ENCODE results near the gene PMS1.
A peak's percentile ranks its signal among the peaks of the same experiment; 100 is the strongest.

PMS1 gene

DNA sequence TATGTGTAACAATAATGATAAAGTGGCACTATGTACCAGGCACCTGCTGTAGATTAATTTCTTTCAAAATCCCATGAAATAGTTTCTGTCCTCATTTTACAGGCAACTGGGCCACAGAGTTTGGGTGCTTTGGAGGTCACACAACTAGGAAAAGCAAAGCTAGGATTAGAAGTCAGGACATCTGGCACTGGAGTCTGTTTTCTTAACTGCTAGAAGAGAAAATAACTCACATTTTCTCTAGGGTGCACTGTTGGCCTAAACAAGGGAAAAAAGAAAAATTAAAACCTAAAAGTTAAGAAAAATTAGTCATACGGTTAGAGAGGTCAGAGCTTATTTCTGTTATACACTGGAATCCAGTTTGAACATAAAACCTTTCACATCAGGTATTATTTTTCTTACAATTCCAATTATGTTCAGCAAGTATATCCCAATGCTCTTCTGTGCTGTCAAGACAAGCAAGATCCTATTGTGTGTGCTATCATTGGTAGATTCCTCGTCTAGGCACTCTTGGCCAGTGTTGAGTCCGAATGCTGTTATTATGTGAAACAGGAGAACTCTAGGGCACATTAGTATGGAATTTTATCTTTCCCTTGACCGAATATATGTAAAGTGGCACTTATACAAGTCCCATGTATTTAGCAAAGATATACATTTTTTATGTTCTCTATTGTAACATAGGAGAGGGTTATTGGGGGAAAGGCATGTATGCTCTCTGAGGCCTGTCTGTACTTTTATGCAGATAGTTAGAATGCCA, 20.2 kb upstream of the PMS1 start:
- H3K4me3 ChIP-seq (ENCODE audit: control insufficient read depth, low read depth, low read length) = no peak overlapping the region
- no peak for DNase-seq (ENCODE audit: low read depth)
- TF ChIP-seq, protein P1, sequence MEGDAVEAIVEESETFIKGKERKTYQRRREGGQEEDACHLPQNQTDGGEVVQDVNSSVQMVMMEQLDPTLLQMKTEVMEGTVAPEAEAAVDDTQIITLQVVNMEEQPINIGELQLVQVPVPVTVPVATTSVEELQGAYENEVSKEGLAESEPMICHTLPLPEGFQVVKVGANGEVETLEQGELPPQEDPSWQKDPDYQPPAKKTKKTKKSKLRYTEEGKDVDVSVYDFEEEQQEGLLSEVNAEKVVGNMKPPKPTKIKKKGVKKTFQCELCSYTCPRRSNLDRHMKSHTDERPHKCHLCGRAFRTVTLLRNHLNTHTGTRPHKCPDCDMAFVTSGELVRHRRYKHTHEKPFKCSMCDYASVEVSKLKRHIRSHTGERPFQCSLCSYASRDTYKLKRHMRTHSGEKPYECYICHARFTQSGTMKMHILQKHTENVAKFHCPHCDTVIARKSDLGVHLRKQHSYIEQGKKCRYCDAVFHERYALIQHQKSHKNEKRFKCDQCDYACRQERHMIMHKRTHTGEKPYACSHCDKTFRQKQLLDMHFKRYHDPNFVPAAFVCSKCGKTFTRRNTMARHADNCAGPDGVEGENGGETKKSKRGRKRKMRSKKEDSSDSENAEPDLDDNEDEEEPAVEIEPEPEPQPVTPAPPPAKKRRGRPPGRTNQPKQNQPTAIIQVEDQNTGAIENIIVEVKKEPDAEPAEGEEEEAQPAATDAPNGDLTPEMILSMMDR (IDR thresholded peaks at IDR 0.05; ENCODE audit: control insufficient read depth, insufficient read depth, low read depth, low read length, missing control alignments) = no peak

DNA sequence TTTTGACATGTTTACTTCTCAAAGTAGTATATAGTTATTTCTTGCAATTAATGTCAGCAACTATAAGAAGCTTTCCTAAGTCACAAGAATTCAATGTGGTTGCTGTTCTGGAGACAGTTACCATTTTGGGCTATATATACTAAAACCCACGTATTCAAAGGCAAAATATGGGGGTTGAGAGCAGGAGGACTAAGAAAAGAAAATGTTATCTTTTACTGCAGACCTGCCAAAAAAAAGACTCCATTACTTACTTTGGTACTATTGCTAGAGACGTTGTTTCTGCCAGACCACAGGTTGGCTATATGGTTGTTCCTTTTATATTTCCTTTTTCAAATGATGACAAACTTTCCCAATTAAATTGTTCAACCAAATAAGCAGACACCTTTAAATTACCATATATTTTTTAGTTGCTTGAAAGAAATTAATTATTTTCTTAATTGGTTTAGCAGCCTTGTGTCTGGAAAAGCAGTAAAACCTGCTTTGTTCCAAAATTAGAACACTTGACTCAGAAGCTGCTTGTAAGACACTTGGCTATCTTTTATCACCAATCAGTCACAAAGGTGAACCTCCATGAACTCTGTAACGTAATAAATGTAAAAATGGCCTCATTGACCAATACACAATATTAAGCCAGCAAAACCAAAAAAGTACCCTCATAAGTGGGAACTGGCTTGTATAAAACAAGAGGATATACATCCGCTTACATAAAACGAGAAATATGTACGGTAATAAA, 13.5 kb upstream of the PMS1 start:
- no peak for DNase-seq (ENCODE audit: low read depth)
- H3K4me3 ChIP-seq (ENCODE audit: control insufficient read depth, low read depth, low read length) = no peak overlapping the region
- TF ChIP-seq, protein P1 (IDR thresholded peaks at IDR 0.05; ENCODE audit: control insufficient read depth, insufficient read depth, low read depth, low read length, missing control alignments) = no peak

DNA sequence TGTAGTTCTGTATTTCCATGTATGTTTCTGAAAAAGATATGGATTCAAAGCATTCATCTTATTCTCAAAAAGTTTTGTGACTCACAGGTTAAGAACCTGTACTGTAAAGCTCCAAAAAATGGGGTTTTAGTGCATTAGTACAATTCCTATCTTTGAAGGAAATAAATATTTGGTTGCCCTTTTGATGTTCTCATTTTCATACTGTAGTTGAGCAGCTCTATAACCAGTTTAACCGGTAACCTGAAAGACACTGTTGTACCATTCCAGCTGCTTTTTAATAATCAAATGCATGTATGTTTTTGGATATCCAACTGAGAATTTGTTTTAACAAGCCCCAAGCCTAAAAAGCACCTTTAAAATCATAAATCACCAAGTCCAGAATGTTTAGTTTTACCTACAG, 12.0 kb upstream of the PMS1 start:
- H3K4me3 ChIP-seq (ENCODE audit: control insufficient read depth, low read depth, low read length) = no peak overlapping the region
- no peak for DNase-seq (ENCODE audit: low read depth)
- TF ChIP-seq, protein P1 (IDR thresholded peaks at IDR 0.05; ENCODE audit: control insufficient read depth, insufficient read depth, low read depth, low read length, missing control alignments) = no peak

DNA sequence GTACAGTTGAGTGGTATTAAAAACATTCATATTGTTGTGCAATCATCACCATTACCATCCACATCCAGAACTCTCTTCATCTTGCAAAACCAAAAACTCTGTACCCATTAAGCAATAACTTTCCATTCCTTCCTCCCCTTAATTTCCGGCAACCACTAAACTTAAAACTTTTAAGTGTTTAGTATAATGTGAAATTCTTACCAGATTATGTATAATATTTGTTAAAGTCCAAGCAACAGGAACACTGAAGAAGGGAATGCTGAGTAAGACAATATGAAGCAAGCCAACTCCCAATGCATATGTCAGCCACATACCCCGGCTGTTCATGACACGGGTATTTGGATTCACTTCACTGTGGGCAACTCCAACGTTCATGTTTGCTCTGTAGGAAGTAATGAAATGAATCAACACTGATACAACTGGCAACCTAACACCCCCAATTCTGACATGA, 2.0 kb upstream of the PMS1 start:
- peak overlapping the region; percentile 6 for H3K4me3 ChIP-seq (ENCODE audit: control insufficient read depth, low read depth, low read length)
- DNase-seq (ENCODE audit: low read depth) = peak; percentile 33
- TF ChIP-seq, protein P1 (IDR thresholded peaks at IDR 0.05; ENCODE audit: control insufficient read depth, insufficient read depth, low read depth, low read length, missing control alignments) = no peak

DNA sequence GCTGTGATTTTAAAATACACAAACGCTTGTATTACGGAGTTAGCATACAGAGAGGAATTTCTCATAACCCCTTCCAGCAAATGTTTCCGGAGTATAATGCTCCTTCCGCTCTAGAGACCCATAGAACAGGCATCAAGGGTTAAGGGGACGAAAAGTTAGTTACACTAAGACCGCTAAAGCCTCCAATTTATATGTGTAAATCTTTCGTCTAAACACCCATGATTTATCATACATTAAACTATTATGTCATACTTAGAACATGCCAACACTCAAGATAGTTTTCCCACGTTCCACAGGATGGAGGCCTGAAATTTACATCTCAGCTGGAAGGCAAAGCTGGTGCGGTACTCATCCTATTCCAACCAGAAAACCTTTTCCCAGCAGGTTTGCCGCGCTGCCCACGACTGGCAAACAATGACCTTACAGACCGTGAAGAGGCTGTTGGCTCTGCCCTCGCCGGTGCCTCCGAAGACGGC, 761 bp upstream of the PMS1 start:
- TF ChIP-seq, protein P1 (IDR thresholded peaks at IDR 0.05; ENCODE audit: control insufficient read depth, insufficient read depth, low read depth, low read length, missing control alignments) = no peak
- H3K4me3 ChIP-seq (ENCODE audit: control insufficient read depth, low read depth, low read length) = peak overlapping the region; percentile 88
- DNase-seq (ENCODE audit: low read depth) = no peak

DNA sequence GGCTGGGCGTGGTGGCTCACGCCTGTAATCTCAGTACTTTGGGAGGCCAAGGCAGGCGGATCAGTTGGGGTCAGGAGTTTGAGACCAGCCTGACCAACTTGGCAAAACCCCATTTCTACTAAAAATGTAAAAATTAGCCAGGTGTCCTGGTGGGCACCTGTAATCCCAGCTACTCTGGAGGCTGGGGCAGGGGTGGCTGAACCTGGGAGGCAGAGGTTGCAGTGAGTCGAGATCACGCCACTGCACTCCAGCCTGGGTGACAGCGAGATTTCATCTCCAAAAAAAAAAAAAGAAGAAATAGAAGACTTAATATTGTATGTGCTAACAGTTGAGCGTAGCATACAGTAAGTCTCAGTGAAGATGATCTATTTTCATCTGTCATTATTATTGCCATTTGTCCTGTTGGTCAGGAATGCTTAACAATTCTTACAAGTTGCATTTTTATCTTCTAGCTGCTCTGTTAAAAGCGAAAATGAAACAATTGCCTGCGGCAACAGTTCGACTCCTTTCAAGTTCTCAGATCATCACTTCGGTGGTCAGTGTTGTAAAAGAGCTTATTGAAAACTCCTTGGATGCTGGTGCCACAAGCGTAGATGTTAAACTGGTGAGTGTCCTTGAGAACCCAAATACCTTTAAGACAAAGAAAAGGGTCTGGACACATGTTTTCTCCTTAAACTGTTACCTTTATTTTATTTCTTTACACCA, 7.2 kb downstream of the PMS1 start:
- no peak overlapping the region for H3K4me3 ChIP-seq (ENCODE audit: control insufficient read depth, low read depth, low read length)
- DNase-seq (ENCODE audit: low read depth) = no peak
- TF ChIP-seq, protein P1 (IDR thresholded peaks at IDR 0.05; ENCODE audit: control insufficient read depth, insufficient read depth, low read depth, low read length, missing control alignments) = no peak

All from AG09309 (cell line).